Right lobe of liver (tissue), 6 donors: ENCODE data around the gene GRWD1. TPM values are rescaled to one million over a fixed set of nuclear protein-coding genes. Genes with fewer than 3 reads are reported as not detected.

ENCODE experiments used
- ATAC-seq, 4 donors: fragments of 200-7000 bp; cut with Tn5 transposase; one replicate each; pipeline ENCODE4 v1.9.1; 2020; ENCODE audit warnings: mild to moderate bottlenecking in 4 of 4, moderate library complexity in 4 of 4
- DNase-seq, 3 donors: peaks; one replicate each; pipeline ENCODE4 v3.0.0-alpha.2; 2020
- H3K27ac ChIP-seq, 3 donors: fragments of 200-600 bp; one replicate each; pipeline ENCODE4 v1.8.0; 2022
- H3K27me3 ChIP-seq, 2 donors: fragments of 200-600 bp; one replicate each; pipeline ENCODE4 v1.8.0; 2022
- H3K36me3 ChIP-seq, 4 donors: fragments of 200-600 bp; sonication (generic) in 1 of 4; one replicate each; pipeline versions ENCODE4 v1.5.1 to v1.8.0; 2017 to 2022; ENCODE audit warnings: control low read depth in 1 of 4
- H3K4me1 ChIP-seq, 4 donors: fragments of 200-600 bp; sonication (generic) in 1 of 4; one replicate each; pipeline versions ENCODE4 v1.5.1 to v1.8.0; 2017 to 2022; ENCODE audit warnings: control low read depth in 1 of 4
- H3K4me3 ChIP-seq, 3 donors: fragments of 200-600 bp; one replicate each; pipeline ENCODE4 v1.8.0; 2022
- H3K9me3 ChIP-seq, 4 donors: fragments of 200-600 bp; sonication (generic) in 1 of 4; one replicate each; pipeline versions ENCODE4 v1.5.1 to v1.8.0; 2017 to 2022; ENCODE audit warnings: control low read depth in 1 of 4
- POLR2A ChIP-seq: fragments of 450-650 bp; IDR thresholded peaks from one replicate; pipeline ENCODE4 v1.6.1; 2017; ENCODE audit warnings: antibody characterized with exemption, mild to moderate bottlenecking
- WGBS: methylation state at CpG from one replicate; pipeline ENCODE4 v1.1.6; 2018; ENCODE audit warnings: low coverage, low lambda C conversion rate; ENCODE audit not compliant: insufficient coverage; ENCODE audit errors: missing lambda C conversion rate; 5-methylcytosine and 5-hydroxymethylcytosine counted together
- intact Hi-C, 2 donors: fragments of 100-400 bp; cut with DNase I; formaldehyde crosslinking; loops; one replicate each; pipeline versions ENCODE4 v1.11.2 to v1.14.1; 2022
- total RNA-seq, 6 experiments: library from RNA; depleted of rRNA in 2 of 6; stranded (reverse); fragments of >200 nt in 2 of 6; fragmentation: NEBNext Ultra II Directional in 3 of 6; extraction: Animal tissue kit (Norgen Biotek cat#: 25700) in 3 of 6; gene quantifications; one replicate each; pipeline versions ENCODE4 v1.1.0 to v1.2.4, GENCODE V29; 2016 to 2023
- TF ChIP-seq, protein P1 (sequence below), 4 donors: fragments of 200-600 bp in 3 of 4; fragments of 450-650 bp in 1 of 4; IDR thresholded peaks; one replicate each; pipeline versions ENCODE4 v1.5.1 to v1.8.0; 2016 to 2022; ENCODE audit warnings: antibody characterized with exemption in 4 of 4, mild to moderate bottlenecking in 2 of 4
- donor health status: DM: no; HTN: yes; CAD: no.
- donor health status: DM: no; HTN: no; CAD: no.
- donor health status: DM: no; HTN: no; CAD: no.
- donor health status: DM: no; HTN: yes; CAD: no.
- donor health status: DM: no; HTN: yes; CAD: no.

The GRWD1 gene
- total RNA-seq, 6 experiments from 2014 or later = 14.7 to 31.0 (median 17.6) TPM

DNA sequence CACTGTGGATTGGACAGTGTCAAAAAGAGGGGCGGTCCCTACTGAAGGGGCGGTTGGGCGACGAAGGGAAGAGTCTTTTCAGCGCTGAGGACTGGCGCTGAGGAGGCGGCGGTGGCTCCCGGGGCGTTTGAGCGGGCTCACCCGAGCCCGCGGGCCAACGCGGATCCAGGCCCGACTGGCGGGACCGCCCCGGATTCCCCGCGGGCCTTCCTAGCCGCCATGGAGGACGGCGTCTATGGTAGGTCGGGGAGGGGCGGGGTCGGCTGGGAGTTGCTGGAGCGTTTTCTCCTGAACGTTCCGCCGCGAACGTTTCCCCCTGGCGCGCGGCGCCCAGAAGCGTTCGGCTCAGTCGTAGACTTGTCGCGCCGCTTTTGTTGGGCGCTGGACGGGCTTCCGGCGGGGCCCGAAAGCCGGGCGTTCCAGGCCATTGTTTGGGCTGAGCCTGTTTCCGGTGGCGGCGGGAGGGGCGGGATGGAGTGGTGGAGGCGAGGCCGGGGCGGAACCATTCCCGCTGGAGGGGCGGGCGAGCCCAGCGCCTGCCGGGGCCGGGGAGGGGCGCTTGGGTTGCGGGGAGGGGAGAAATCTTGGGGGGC lies 23.6 kb downstream of the GRWD1 start, which contains the start of gene CYTH2:
Gene CYTH2, plus strand, starts transcription at position 81 of the 593 bp plus-strand sequence. Its CDS starts 139 bp downstream, at position 220.
- Histone ChIP-seq H3K4me1 (peaks cover 0 to 8% (median 4%) of the 10 kb centered on the region in 4 donors), H3K36me3 (peaks cover 0 to 33% (median 11%) of the 10 kb centered on the region in 4 donors), H3K9me3 (no peaks in the 10 kb centered on the region), H3K27me3 (no peaks in the 10 kb centered on the region), H3K27ac (peak within 1 kb of the TSS; percentile 84 to 97 (median 86)), H3K4me3 (peak within 1 kb of the TSS; percentile 99)
- peak; percentile 96 for TF ChIP-seq POLR2A
- TF ChIP-seq, protein P1, sequence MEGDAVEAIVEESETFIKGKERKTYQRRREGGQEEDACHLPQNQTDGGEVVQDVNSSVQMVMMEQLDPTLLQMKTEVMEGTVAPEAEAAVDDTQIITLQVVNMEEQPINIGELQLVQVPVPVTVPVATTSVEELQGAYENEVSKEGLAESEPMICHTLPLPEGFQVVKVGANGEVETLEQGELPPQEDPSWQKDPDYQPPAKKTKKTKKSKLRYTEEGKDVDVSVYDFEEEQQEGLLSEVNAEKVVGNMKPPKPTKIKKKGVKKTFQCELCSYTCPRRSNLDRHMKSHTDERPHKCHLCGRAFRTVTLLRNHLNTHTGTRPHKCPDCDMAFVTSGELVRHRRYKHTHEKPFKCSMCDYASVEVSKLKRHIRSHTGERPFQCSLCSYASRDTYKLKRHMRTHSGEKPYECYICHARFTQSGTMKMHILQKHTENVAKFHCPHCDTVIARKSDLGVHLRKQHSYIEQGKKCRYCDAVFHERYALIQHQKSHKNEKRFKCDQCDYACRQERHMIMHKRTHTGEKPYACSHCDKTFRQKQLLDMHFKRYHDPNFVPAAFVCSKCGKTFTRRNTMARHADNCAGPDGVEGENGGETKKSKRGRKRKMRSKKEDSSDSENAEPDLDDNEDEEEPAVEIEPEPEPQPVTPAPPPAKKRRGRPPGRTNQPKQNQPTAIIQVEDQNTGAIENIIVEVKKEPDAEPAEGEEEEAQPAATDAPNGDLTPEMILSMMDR (IDR thresholded peaks at IDR 0.05) = no peak
- ATAC-seq = peak; percentile 57 to 63 (median 60)
- WGBS = 3% methylated on average over 13 of the region's 66 CpGs
- DNase-seq = peak; percentile 85 to 91 (median 88)
- intact Hi-C loops = no loop called here

DNA sequence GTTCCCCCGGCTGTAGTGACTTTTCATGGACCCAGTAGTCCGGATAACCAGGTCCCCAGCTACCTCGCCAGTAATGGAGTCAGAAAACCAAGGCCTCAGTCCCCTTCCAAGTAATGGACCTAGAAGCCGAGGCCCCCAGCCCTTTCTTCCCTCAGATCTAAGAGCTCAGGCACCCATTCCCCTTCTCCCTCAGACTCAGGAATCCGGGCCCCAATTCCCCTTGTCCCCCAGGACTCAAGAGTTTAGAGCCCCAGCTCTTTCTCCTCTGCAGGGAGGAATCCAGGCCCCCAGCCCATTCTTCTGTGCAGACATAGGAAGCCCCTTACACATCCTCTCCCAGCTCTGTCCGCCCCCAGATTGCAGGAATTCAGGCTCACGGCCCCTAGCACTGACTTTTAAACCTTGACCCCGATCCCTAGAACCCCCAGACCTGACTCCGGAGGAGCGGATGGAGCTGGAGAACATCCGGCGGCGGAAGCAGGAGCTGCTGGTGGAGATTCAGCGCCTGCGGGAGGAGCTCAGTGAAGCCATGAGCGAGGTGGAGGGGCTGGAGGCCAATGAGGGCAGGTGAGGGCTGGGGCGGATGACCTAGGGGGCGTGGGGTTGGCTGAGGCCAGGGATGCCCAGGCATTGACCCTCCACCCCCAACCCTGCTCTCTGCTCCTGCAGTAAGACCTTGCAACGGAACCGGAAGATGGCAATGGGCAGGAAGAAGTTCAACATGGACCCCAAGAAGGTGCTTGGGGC lies 24.3 kb downstream of the GRWD1 start:
- no peaks in the 10 kb centered on the region for H3K9me3 ChIP-seq
- ATAC-seq = no peak
- peak in 1 of 3 donors; percentile 36 for DNase-seq
- WGBS = 43% methylated on average over 12 of the region's 20 CpGs
- TF ChIP-seq, protein P1 (IDR thresholded peaks at IDR 0.05) = no peak
- TF ChIP-seq POLR2A = no peak
- no peaks in the 10 kb centered on the region for H3K27me3 ChIP-seq
- peaks cover 0 to 8% (median 4%) of the 10 kb centered on the region in 4 donors for H3K4me1 ChIP-seq
- intact Hi-C loops = no loop called here
- peaks cover 0 to 37% (median 14%) of the 10 kb centered on the region in 4 donors for H3K36me3 ChIP-seq
- H3K27ac ChIP-seq = peak overlapping the region in 1 of 3 donors; percentile 97
- peak overlapping the region; percentile 99 for H3K4me3 ChIP-seq

DNA sequence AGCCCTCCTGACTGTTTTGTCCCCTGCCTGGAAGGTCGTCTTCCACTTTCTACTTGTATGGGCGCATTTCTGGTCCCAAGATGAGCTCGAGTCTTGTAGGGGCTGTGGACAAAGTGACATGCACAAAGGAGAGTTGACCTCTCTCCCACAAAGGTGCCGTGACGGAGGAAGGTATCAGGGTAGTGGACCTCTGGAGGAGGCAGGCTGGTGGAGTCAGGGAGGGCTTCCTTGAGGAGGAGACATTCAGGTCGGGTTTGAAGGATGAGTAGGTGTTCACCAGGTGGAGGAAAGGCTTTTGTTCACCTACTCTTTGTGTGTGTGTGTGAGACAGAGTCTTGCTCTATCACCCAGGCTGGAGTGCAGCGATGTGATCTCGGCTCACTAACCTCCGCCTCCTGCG lies 25.1 kb downstream of the GRWD1 start:
- H3K36me3 ChIP-seq = peaks cover 0 to 41% (median 20%) of the 10 kb centered on the region in 4 donors
- H3K4me1 ChIP-seq = peaks cover 0 to 8% (median 4%) of the 10 kb centered on the region in 4 donors
- 93% methylated on average over 8 of the region's 10 CpGs for WGBS
- ATAC-seq = no peak
- no peak overlapping the region for H3K27ac ChIP-seq
- no peak for TF ChIP-seq POLR2A
- TF ChIP-seq, protein P1 (IDR thresholded peaks at IDR 0.05) = no peak
- no peaks in the 10 kb centered on the region for H3K27me3 ChIP-seq
- DNase-seq = no peak
- intact Hi-C loops = no loop called here
- no peaks in the 10 kb centered on the region for H3K9me3 ChIP-seq
- H3K4me3 ChIP-seq = no peak overlapping the region

DNA sequence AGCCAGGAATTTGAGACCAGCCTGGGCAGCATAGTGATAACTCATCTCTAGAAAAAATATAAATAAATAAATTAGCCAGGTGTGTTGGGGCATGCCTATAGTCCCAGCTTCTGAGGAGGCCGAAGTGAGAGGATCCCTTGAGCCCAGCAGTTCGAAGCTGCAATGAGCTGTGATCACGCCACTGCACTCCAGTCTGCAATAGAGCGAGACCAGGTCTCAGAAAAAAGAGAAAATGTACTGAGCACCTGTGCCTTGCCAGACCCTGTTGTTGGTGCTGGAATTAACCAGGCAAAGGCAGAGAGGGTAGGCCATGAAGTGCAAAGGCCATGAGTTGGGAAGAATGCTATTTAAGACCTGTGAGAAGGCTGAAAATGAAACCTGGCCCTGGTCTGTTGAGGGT lies 26.1 kb downstream of the GRWD1 start:
- H3K36me3 ChIP-seq = peaks cover 0 to 44% (median 21%) of the 10 kb centered on the region in 4 donors

More for the DNA sequence above, 26.1 kb downstream of the GRWD1 start:
- Histone ChIP-seq H3K4me1 (peaks cover 0 to 8% (median 4%) of the 10 kb centered on the region in 4 donors), H3K27me3 (no peaks in the 10 kb centered on the region), H3K4me3 (no peak overlapping the region), H3K9me3 (no peaks in the 10 kb centered on the region), H3K27ac (no peak overlapping the region)
- ATAC-seq (no peak), DNase-seq (no peak)
- TF ChIP-seq POLR2A = no peak
- TF ChIP-seq, protein P1 (IDR thresholded peaks at IDR 0.05) = no peak
- WGBS = 94% methylated on average over 3 of the region's 4 CpGs
- intact Hi-C loops = no loop called here
